Activated CD4-positive, alpha-beta T cell treated with anti-CD3 and anti-CD28 coated beads, Interleukin-2, amount 10 ng/mL, durations not matched to agents 7 days and 5 days (primary cell): Measurements from ENCODE around the gene NLRC4. TPM values are rescaled to one million over a fixed set of nuclear protein-coding genes. Genes with fewer than 3 reads are reported as not detected.
"Not testable (repeated sequence)": the region's sequence is repeated elsewhere in the genome, so short reads cannot be mapped to it uniquely, and the experiment has no call there.

Experiments used
- CTCF ChIA-PET: fragments of 350-600 bp; sonication (Branson Sonifier 250); formaldehyde crosslinking; loops from one replicate; lab custom pipeline; 2021; ENCODE audit warnings: antibody characterized with exemption; lab: Charles Lee
- POLR2A ChIA-PET: fragments of 350-600 bp; sonication (Branson Sonifier 250); formaldehyde crosslinking; loops from one replicate; lab custom pipeline; 2021; ENCODE audit warnings: antibody characterized with exemption; lab: Charles Lee
- DNase-seq: peaks from one replicate; pipeline ENCODE4 v3.0.0-alpha.2; 2020
- H3K27ac Mint-ChIP-seq: one replicate; pipeline ENCODE4 v1.8.0; 2021; ENCODE audit warnings: mild to moderate bottlenecking, moderate library complexity, mixed read lengths
- H3K27me3 Mint-ChIP-seq: one replicate; pipeline ENCODE4 v1.8.0; 2021; ENCODE audit warnings: mixed read lengths
- H3K36me3 Mint-ChIP-seq: one replicate; pipeline ENCODE4 v1.8.0; 2021; ENCODE audit warnings: low read depth, mixed read lengths
- H3K4me1 Mint-ChIP-seq: one replicate; pipeline ENCODE4 v1.8.0; 2021; ENCODE audit warnings: mixed read lengths
- H3K4me3 Mint-ChIP-seq: one replicate; pipeline ENCODE4 v1.8.0; 2021; ENCODE audit warnings: mild to moderate bottlenecking, moderate library complexity, mixed read lengths
- H3K9me3 Mint-ChIP-seq: one replicate; pipeline ENCODE4 v1.8.0; 2021; ENCODE audit warnings: mixed read lengths
- total RNA-seq, 2 experiments: library from RNA; stranded (reverse); gene quantifications; one replicate each; pipeline ENCODE4 v1.2.3, GENCODE V29; 2021

NLRC4 gene, protein sequence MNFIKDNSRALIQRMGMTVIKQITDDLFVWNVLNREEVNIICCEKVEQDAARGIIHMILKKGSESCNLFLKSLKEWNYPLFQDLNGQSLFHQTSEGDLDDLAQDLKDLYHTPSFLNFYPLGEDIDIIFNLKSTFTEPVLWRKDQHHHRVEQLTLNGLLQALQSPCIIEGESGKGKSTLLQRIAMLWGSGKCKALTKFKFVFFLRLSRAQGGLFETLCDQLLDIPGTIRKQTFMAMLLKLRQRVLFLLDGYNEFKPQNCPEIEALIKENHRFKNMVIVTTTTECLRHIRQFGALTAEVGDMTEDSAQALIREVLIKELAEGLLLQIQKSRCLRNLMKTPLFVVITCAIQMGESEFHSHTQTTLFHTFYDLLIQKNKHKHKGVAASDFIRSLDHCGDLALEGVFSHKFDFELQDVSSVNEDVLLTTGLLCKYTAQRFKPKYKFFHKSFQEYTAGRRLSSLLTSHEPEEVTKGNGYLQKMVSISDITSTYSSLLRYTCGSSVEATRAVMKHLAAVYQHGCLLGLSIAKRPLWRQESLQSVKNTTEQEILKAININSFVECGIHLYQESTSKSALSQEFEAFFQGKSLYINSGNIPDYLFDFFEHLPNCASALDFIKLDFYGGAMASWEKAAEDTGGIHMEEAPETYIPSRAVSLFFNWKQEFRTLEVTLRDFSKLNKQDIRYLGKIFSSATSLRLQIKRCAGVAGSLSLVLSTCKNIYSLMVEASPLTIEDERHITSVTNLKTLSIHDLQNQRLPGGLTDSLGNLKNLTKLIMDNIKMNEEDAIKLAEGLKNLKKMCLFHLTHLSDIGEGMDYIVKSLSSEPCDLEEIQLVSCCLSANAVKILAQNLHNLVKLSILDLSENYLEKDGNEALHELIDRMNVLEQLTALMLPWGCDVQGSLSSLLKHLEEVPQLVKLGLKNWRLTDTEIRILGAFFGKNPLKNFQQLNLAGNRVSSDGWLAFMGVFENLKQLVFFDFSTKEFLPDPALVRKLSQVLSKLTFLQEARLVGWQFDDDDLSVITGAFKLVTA
- not detected for total RNA-seq

DNA sequence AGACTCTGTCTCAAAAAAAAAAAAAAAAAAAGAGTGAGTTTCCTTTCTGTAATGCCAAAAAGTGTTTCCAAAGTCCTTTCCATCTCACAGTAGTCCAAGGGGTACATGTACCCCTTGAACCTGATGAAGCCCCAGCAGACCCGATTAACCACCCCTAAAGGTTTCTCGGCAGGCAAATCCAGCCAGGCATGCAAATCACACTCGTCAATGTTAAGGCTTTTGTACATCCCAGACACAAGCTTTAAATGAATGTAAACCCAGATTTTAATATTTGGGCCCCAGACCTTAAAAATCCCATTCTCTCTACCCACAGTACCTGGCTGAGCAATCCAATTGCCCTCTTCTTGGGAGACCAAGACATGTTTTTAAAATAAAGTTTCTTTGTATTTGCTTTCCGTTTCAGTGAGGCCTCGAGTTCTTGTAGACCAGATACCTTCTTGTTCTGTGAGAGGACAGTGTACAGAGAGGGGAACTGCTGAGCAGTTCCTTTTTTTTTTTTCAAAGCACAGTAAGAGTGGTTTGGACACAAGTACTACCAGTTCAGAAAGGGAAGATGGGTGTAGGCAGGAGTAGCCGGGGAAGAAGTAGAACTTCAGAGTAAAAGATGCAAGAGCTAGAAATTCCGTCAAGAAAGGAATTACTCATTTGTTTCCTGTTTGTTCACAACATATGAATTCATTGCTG lies at the start of gene NLRC4:
Gene NLRC4 (minus strand): TSS at position 465 of the 684 bp plus-strand sequence. CDS start 8,111 bp downstream, outside the sequence.
- no peak for DNase-seq
- peak within 1 kb of the TSS; percentile 64 for H3K27ac Mint-ChIP-seq
- H3K9me3 Mint-ChIP-seq, result no peaks in the 10 kb centered on the region
- peak within 1 kb of the TSS; percentile 4 for H3K4me3 Mint-ChIP-seq
- peaks cover 6% of the 10 kb centered on the region for H3K4me1 Mint-ChIP-seq
- POLR2A ChIA-PET, result interaction anchor here (0.8 kb wide), 1 partner anchor 26 kb away, joined by 4 read pairs; no protein-coding TSS in a partner anchor
- CTCF ChIA-PET, result interaction anchor here (1.2 kb wide), 1 partner anchor 201 kb away, joined by 3 read pairs; the partner anchor contains the start of gene SPAST
- H3K27me3 Mint-ChIP-seq, result no peaks in the 10 kb centered on the region
- no peaks in the 10 kb centered on the region for H3K36me3 Mint-ChIP-seq

- Mint-ChIP-seq H3K27ac (no peak overlapping the region), H3K9me3 (no peaks in the 10 kb centered on the region), H3K36me3 (peaks cover 7% of the 10 kb centered on the region), H3K27me3 (no peaks in the 10 kb centered on the region), H3K4me3 (no peak overlapping the region), H3K4me1 (no peaks in the 10 kb centered on the region)
- DNase-seq, result no peak
- POLR2A ChIA-PET, result no interaction called here
- CTCF ChIA-PET, result no interaction called here
These were observed 45.9 kb upstream of the NLRC4 start for GRCh38 chr2:32310577-32310976.

DNA sequence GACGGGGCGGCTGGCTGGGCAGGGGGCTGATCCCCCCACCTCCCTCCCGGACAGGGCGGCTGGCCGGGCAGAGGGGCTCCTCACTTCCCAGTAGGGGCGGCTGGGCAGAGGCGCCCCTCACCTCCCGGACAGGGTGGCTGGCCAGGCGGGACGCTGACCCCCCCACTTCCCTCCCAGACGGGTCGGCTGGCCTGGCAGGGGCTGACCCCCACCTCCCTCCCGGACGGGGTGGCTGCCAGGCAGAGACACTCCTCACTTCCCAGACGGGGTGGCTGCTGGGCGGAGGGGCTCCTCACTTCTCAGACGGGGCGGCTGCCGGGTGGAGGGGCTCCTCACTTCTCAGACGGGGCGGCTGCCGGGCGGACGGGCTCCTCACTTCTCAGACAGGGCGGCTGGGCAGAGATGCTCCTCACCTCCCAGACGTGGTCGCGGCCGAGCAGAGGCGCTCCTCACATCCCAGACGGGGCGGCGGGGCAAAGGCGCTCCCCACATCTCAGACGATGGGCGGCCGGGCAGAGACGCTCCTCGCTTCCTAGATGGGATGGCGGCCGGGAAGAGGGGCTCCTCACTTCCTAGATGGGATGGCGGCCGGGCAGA lies 29.4 kb upstream of the NLRC4 start:
- H3K27ac Mint-ChIP-seq, H3K27me3 Mint-ChIP-seq, CTCF ChIA-PET, DNase-seq, H3K4me1 Mint-ChIP-seq, H3K4me3 Mint-ChIP-seq, POLR2A ChIA-PET, H3K9me3 Mint-ChIP-seq: not testable (repeated sequence)
- peaks cover 30% of the 10 kb centered on the region for H3K36me3 Mint-ChIP-seq

- H3K9me3 Mint-ChIP-seq, POLR2A ChIA-PET, H3K4me3 Mint-ChIP-seq, H3K27ac Mint-ChIP-seq, CTCF ChIA-PET, H3K27me3 Mint-ChIP-seq, DNase-seq: not testable (repeated sequence)
- Mint-ChIP-seq H3K4me1 (peaks cover 12% of the 10 kb centered on the region), H3K36me3 (peaks cover 28% of the 10 kb centered on the region)
These were observed 28.8 kb upstream of the NLRC4 start for GRCh38 chr2:32293493-32293892.

- H3K36me3 Mint-ChIP-seq, result peaks cover 28% of the 10 kb centered on the region
- POLR2A ChIA-PET, result interaction anchor here (0.7 kb wide), 1 partner anchor 57 kb away, joined by 7 read pairs; no protein-coding TSS in a partner anchor
- peaks cover 3% of the 10 kb centered on the region for H3K9me3 Mint-ChIP-seq
- CTCF ChIA-PET, result interaction anchor here (1.5 kb wide), 1 partner anchor 23 kb away, joined by 3 read pairs; no protein-coding TSS in a partner anchor
- no peak for DNase-seq
- H3K4me3 Mint-ChIP-seq, result no peak overlapping the region
- no peak overlapping the region for H3K27ac Mint-ChIP-seq
- no peaks in the 10 kb centered on the region for H3K27me3 Mint-ChIP-seq
- H3K4me1 Mint-ChIP-seq, result peaks cover 17% of the 10 kb centered on the region
These were observed 27.1 kb upstream of the NLRC4 start for GRCh38 chr2:32291746-32292145.

GRCh38 chr2:32290000-32290339 lies 25.3 kb upstream of the NLRC4 start:
- CTCF ChIA-PET, result interaction anchor here (1.2 kb wide), 1 partner anchor 15 kb away, joined by 3 read pairs; no protein-coding TSS in a partner anchor
- H3K27ac Mint-ChIP-seq, result no peak overlapping the region
- H3K4me1 Mint-ChIP-seq, result peaks cover 17% of the 10 kb centered on the region
- H3K9me3 Mint-ChIP-seq, result peaks cover 3% of the 10 kb centered on the region
- peaks cover 22% of the 10 kb centered on the region for H3K36me3 Mint-ChIP-seq
- POLR2A ChIA-PET, result no interaction called here
- no peak overlapping the region for H3K4me3 Mint-ChIP-seq
- H3K27me3 Mint-ChIP-seq, result no peaks in the 10 kb centered on the region
- no peak for DNase-seq

GRCh38 chr2:32289165-32289999 lies 24.7 kb upstream of the NLRC4 start:
- no peak for DNase-seq
- POLR2A ChIA-PET, result interaction anchor here (0.6 kb wide), 1 partner anchor 109 kb away, joined by 5 read pairs; no protein-coding TSS in a partner anchor

GRCh38 chr2:32284321-32284720 lies 19.6 kb upstream of the NLRC4 start:
- no peak for DNase-seq
- CTCF ChIA-PET, result no interaction called here
- Mint-ChIP-seq H3K9me3 (no peaks in the 10 kb centered on the region), H3K27ac (no peak overlapping the region), H3K27me3 (no peaks in the 10 kb centered on the region), H3K4me3 (no peak overlapping the region), H3K4me1 (peaks cover 34% of the 10 kb centered on the region), H3K36me3 (peaks cover 33% of the 10 kb centered on the region)
- POLR2A ChIA-PET, result no interaction called here

More at GRCh38 chr2:32289165-32289999, 24.7 kb upstream of the NLRC4 start:
- Mint-ChIP-seq H3K4me3 (no peak overlapping the region), H3K36me3 (peaks cover 27% of the 10 kb centered on the region), H3K4me1 (peaks cover 23% of the 10 kb centered on the region), H3K9me3 (peaks cover 3% of the 10 kb centered on the region), H3K27me3 (no peaks in the 10 kb centered on the region), H3K27ac (no peak overlapping the region)
- CTCF ChIA-PET, result interaction anchor here (0.6 kb wide), 1 partner anchor 49 kb away, joined by 3 read pairs; no protein-coding TSS in a partner anchor

GRCh38 chr2:32278478-32278853 lies 13.8 kb upstream of the NLRC4 start:
- H3K4me3 Mint-ChIP-seq, result peak overlapping the region; percentile 93
- ChIA-PET CTCF (no interaction called here), POLR2A (no interaction called here)
- no peaks in the 10 kb centered on the region for H3K9me3 Mint-ChIP-seq
- H3K4me1 Mint-ChIP-seq, result peaks cover 33% of the 10 kb centered on the region
- DNase-seq, result no peak
- H3K27ac Mint-ChIP-seq, result peak overlapping the region; percentile 92
- H3K36me3 Mint-ChIP-seq, result peaks cover 18% of the 10 kb centered on the region
- peaks cover 3% of the 10 kb centered on the region for H3K27me3 Mint-ChIP-seq

- Mint-ChIP-seq H3K27ac (peak within 1 kb of the TSS; percentile 92), H3K27me3 (peaks cover 3% of the 10 kb centered on the region), H3K36me3 (peaks cover 13% of the 10 kb centered on the region), H3K4me3 (peak within 1 kb of the TSS; percentile 93), H3K9me3 (no peaks in the 10 kb centered on the region), H3K4me1 (peaks cover 29% of the 10 kb centered on the region)
- POLR2A ChIA-PET, result no interaction called here
- CTCF ChIA-PET, result interaction anchor here (0.5 kb wide), 1 partner anchor 40 kb away, joined by 3 read pairs; no protein-coding TSS in a partner anchor
- peak; percentile 90 for DNase-seq
These were observed 13.2 kb upstream of the NLRC4 start, which contains the start of gene YIPF4 for GRCh38 chr2:32277674-32278477. YIPF4 (plus strand) TSS chr2:32277904; CDS start chr2:32278156, 252 bp downstream.
